Parathyroid adenoma (tissue), 2 donors: ENCODE results near the gene ZBTB6.

ENCODE experiments used
- H2AFZ ChIP-seq: fragments of 300-600 bp; sonication (generic); one replicate; pipeline ENCODE4 v1.7.0; 2017; ENCODE audit warnings: antibody characterized with exemption, mild to moderate bottlenecking
- H3K27ac ChIP-seq: fragments of 300-600 bp; sonication (generic); one replicate; pipeline ENCODE4 v1.7.0; 2017
- H3K27me3 ChIP-seq: fragments of 300-600 bp; sonication (generic); one replicate; pipeline ENCODE4 v1.7.0; 2017; ENCODE audit warnings: low read length; ENCODE audit not compliant: control insufficient read depth, insufficient read depth
- H3K36me3 ChIP-seq: fragments of 300-600 bp; sonication (generic); one replicate; pipeline ENCODE4 v1.7.0; 2017; ENCODE audit warnings: low read length; ENCODE audit not compliant: control insufficient read depth, insufficient read depth
- H3K4me1 ChIP-seq: fragments of 300-600 bp; sonication (generic); one replicate; pipeline ENCODE4 v1.7.0; 2017; ENCODE audit warnings: control low read depth
- H3K4me2 ChIP-seq: fragments of 300-600 bp; sonication (generic); one replicate; pipeline ENCODE4 v1.7.0; 2017; ENCODE audit warnings: low read length
- H3K4me3 ChIP-seq: fragments of 300-600 bp; sonication (generic); one replicate; pipeline ENCODE4 v1.7.0; 2017; ENCODE audit warnings: low read depth, low read length
- H3K79me2 ChIP-seq: fragments of 300-600 bp; sonication (generic); one replicate; pipeline ENCODE4 v1.7.0; 2017; ENCODE audit warnings: control low read depth
- H3K9ac ChIP-seq: fragments of 300-600 bp; sonication (generic); one replicate; pipeline ENCODE4 v1.7.0; 2017; ENCODE audit warnings: mild to moderate bottlenecking
- H3K9me3 ChIP-seq: fragments of 300-600 bp; sonication (generic); one replicate; pipeline ENCODE4 v1.7.0; 2017; ENCODE audit warnings: low read length; ENCODE audit not compliant: control insufficient read depth
- CTCF ChIP-seq: fragments of 300-600 bp; sonication (generic); IDR thresholded peaks from one replicate; pipeline ENCODE4 v1.7.0; 2017; ENCODE audit warnings: antibody characterized with exemption, mild to moderate bottlenecking
- donor health status: primary hyperparathyroidism.

Gene ZBTB6

GRCh38 chr9:122951056-122951455 lies 37.9 kb upstream of the ZBTB6 start:
- no peaks in the 10 kb centered on the region for H3K36me3 ChIP-seq
- no peak overlapping the region for H3K4me3 ChIP-seq
- no peaks in the 10 kb centered on the region for H3K27me3 ChIP-seq
- H3K79me2 ChIP-seq, result peaks cover 33% of the 10 kb centered on the region
- no peak overlapping the region for H3K9ac ChIP-seq
- H3K4me1 ChIP-seq, result no peaks in the 10 kb centered on the region
- no peak overlapping the region for H3K4me2 ChIP-seq
- no peak overlapping the region for H3K27ac ChIP-seq
- no peak for TF ChIP-seq CTCF
- no peak overlapping the region for H2AFZ ChIP-seq
- H3K9me3 ChIP-seq, result no peaks in the 10 kb centered on the region

GRCh38 chr9:122950263-122950662 lies 37.1 kb upstream of the ZBTB6 start:
- Histone ChIP-seq H3K4me1 (no peaks in the 10 kb centered on the region), H3K9ac (no peak overlapping the region), H3K27ac (no peak overlapping the region), H3K27me3 (no peaks in the 10 kb centered on the region), H2AFZ (no peak overlapping the region), H3K4me3 (no peak overlapping the region), H3K36me3 (no peaks in the 10 kb centered on the region), H3K4me2 (no peak overlapping the region), H3K9me3 (no peaks in the 10 kb centered on the region), H3K79me2 (peaks cover 33% of the 10 kb centered on the region)
- no peak for TF ChIP-seq CTCF

GRCh38 chr9:122949696-122950095 lies 36.6 kb upstream of the ZBTB6 start:
- Histone ChIP-seq H3K9me3 (no peaks in the 10 kb centered on the region), H3K27ac (no peak overlapping the region), H3K4me3 (no peak overlapping the region), H3K4me1 (no peaks in the 10 kb centered on the region), H3K36me3 (no peaks in the 10 kb centered on the region), H3K9ac (no peak overlapping the region), H3K27me3 (no peaks in the 10 kb centered on the region), H2AFZ (no peak overlapping the region), H3K4me2 (no peak overlapping the region), H3K79me2 (peaks cover 33% of the 10 kb centered on the region)
- no peak for TF ChIP-seq CTCF

- no peak for TF ChIP-seq CTCF
- no peaks in the 10 kb centered on the region for H3K27me3 ChIP-seq
- H3K4me2 ChIP-seq, result no peak overlapping the region
- H3K79me2 ChIP-seq, result peaks cover 30% of the 10 kb centered on the region
- no peaks in the 10 kb centered on the region for H3K4me1 ChIP-seq
- no peaks in the 10 kb centered on the region for H3K36me3 ChIP-seq
- H3K9ac ChIP-seq, result no peak overlapping the region
- H3K4me3 ChIP-seq, result no peak overlapping the region
- H2AFZ ChIP-seq, result no peak overlapping the region
- H3K9me3 ChIP-seq, result no peaks in the 10 kb centered on the region
- H3K27ac ChIP-seq, result no peak overlapping the region
Measured at GRCh38 chr9:122948313-122948712, 35.2 kb upstream of the ZBTB6 start.

- Histone ChIP-seq H3K4me2 (no peak overlapping the region), H3K79me2 (peaks cover 29% of the 10 kb centered on the region), H3K36me3 (no peaks in the 10 kb centered on the region), H3K9ac (no peak overlapping the region), H2AFZ (no peak overlapping the region), H3K4me1 (no peaks in the 10 kb centered on the region), H3K27me3 (no peaks in the 10 kb centered on the region), H3K9me3 (no peaks in the 10 kb centered on the region), H3K27ac (no peak overlapping the region), H3K4me3 (no peak overlapping the region)
- TF ChIP-seq CTCF, result no peak
Measured at GRCh38 chr9:122946461-122947005, 33.4 kb upstream of the ZBTB6 start.
